HG02852 (cell line): ENCODE results near the gene KCNE2.
"Not testable (repeated sequence)": the region's sequence is repeated elsewhere in the genome, so short reads cannot be mapped to it uniquely, and the experiment has no call there.

Source experiments
- ATAC-seq: cut with Tn5 transposase; IDR thresholded peaks from one replicate; pipeline ENCODE4 v1.9.1; 2021; ENCODE audit warnings: mild to moderate bottlenecking, moderate library complexity; ENCODE audit not compliant: unreplicated experiment

KCNE2 gene

GRCh38 chr21:34405686-34406085 lies 41.9 kb downstream of the KCNE2 start:
- ATAC-seq: not testable (repeated sequence)

- not testable (repeated sequence) for ATAC-seq
Observed at GRCh38 chr21:34406102-34406501, 42.3 kb downstream of the KCNE2 start.

GRCh38 chr21:34406676-34407075 lies 42.9 kb downstream of the KCNE2 start:
- ATAC-seq: not testable (repeated sequence)

- not testable (repeated sequence) for ATAC-seq
Observed at GRCh38 chr21:34407294-34407693, 43.5 kb downstream of the KCNE2 start.

- not testable (repeated sequence) for ATAC-seq
Observed at GRCh38 chr21:34417448-34418077, 53.8 kb downstream of the KCNE2 start.
